Thymus (tissue), 11 donors: ENCODE results near the gene RPSA. TPM values are rescaled to one million over a fixed set of nuclear protein-coding genes. Genes with fewer than 3 reads are reported as not detected.

Source experiments
- DNase-seq, 9 donors: peaks; one replicate each; pipeline ENCODE4 v3.0.0-alpha.2; 2013; ENCODE audit warnings: low spot score in 9 of 9, low read depth in 6 of 9, missing footprints in 1 of 9
- H3K27ac ChIP-seq, 2 donors: one replicate each; pipeline ENCODE4 v1.5.1; 2013; ENCODE audit warnings: control low read depth in 1 of 2, low read depth in 1 of 2, low read length in 1 of 2, mild to moderate bottlenecking in 1 of 2, moderate library complexity in 1 of 2
- H3K27me3 ChIP-seq, 2 donors: one replicate each; pipeline ENCODE4 v1.5.1; 2013; ENCODE audit warnings: low read length in 1 of 2; ENCODE audit not compliant: control insufficient read depth in 2 of 2, insufficient read depth in 1 of 2
- H3K36me3 ChIP-seq, 2 donors: one replicate each; pipeline ENCODE4 v1.5.1; 2013; ENCODE audit warnings: low read length in 1 of 2, mild to moderate bottlenecking in 1 of 2, moderate library complexity in 1 of 2; ENCODE audit not compliant: control insufficient read depth in 2 of 2, insufficient read depth in 2 of 2
- H3K4me1 ChIP-seq, 2 donors: one replicate each; pipeline ENCODE4 v1.5.1; 2013; ENCODE audit warnings: low read length in 2 of 2; ENCODE audit not compliant: control insufficient read depth in 2 of 2, insufficient read depth in 2 of 2
- H3K4me3 ChIP-seq, 2 donors: one replicate each; pipeline ENCODE4 v1.5.1; 2013; ENCODE audit warnings: low read length in 2 of 2, control low read depth in 1 of 2, mild to moderate bottlenecking in 1 of 2
- H3K9me3 ChIP-seq, 2 donors: one replicate each; pipeline ENCODE4 v1.5.1; 2013; ENCODE audit warnings: low read length in 1 of 2, mild to moderate bottlenecking in 1 of 2; ENCODE audit not compliant: control insufficient read depth in 2 of 2, insufficient read depth in 1 of 2
- WGBS: extraction: QIAGEN DNeasy Blood & Tissue Kit; methylation state at CpG from one replicate; pipeline ENCODE4 v1.1.7; 2013; 5-methylcytosine and 5-hydroxymethylcytosine counted together
- polyA plus RNA-seq: library from polyadenylated mRNA; stranded (reverse); fragments of 200-250 nt; gene quantifications from one replicate; pipeline ENCODE4 v1.2.3, GENCODE V29; 2013
- total RNA-seq: library from RNA; stranded (reverse); fragments of 120-200 nt; gene quantifications from one replicate; pipeline ENCODE4 v1.2.4, GENCODE V29; 2013
- donor health status: healthy.

The RPSA gene
- total and polyA plus RNA-seq, 2 donors = 1,490 to 2,152 TPM

DNA sequence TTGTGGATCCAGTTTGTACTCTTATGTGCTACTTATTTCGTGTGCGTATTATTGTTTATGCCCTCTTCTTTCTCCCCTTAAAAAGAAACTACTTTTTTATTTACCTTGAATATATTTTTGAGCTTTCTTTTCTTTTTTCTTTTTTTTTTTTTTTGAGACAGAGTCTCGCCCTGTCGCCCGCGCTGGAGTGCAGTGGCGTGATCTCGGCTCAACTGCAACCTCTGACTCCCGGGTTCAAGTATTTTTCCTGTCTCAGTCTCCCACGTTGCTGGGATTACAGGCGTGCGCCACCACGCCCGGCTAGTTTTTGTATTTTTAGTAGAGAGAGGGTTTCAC lies 21.9 kb upstream of the RPSA start:
- Histone ChIP-seq H3K36me3 (peaks cover 13 to 14% of the 10 kb centered on the region in 2 donors), H3K27ac (no peak overlapping the region), H3K9me3 (no peaks in the 10 kb centered on the region), H3K4me3 (peak overlapping the region; percentile 52 to 62), H3K4me1 (peaks cover 16 to 31% of the 10 kb centered on the region in 2 donors), H3K27me3 (no peaks in the 10 kb centered on the region)
- DNase-seq = no peak
- 86% methylated on average over 14 of the region's 14 CpGs for WGBS

DNA sequence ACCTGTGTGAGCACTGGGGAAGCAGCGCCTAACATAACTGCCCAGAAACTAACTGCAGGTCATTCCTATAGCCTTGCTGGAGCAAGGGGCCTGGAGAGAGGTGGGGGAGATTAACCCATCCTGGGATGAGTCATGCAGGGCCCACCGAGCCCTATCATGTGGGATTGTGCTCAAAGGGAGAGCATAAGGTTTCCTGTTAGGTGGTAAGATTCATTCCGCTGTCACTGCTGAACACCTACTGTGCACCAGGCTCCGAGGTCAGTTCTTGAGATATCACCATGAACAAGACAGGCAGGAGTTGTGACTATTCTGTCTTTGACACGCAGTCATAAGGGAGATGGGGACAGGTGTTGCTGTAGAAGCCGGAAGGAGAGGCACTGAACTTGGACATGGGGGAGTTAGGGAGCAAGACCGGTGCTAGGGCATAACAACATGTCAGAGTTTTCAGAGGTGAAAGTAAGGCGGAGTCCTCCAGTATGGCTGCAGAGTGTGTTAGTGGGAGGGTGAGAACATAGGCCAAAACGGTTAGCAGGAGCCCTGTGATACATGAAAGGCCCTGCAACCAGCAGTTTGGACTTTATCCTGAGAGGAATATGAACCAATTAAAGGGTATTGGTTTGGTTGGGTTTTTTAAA lies 20.9 kb upstream of the RPSA start:
- no peak for DNase-seq
- H3K27me3 ChIP-seq = no peaks in the 10 kb centered on the region
- H3K4me3 ChIP-seq = no peak overlapping the region
- peaks cover 16 to 23% of the 10 kb centered on the region in 2 donors for H3K4me1 ChIP-seq
- no peak overlapping the region for H3K27ac ChIP-seq
- peaks cover 20 to 22% of the 10 kb centered on the region in 2 donors for H3K36me3 ChIP-seq
- 79% methylated on average over 9 of the region's 9 CpGs for WGBS
- no peaks in the 10 kb centered on the region for H3K9me3 ChIP-seq

DNA sequence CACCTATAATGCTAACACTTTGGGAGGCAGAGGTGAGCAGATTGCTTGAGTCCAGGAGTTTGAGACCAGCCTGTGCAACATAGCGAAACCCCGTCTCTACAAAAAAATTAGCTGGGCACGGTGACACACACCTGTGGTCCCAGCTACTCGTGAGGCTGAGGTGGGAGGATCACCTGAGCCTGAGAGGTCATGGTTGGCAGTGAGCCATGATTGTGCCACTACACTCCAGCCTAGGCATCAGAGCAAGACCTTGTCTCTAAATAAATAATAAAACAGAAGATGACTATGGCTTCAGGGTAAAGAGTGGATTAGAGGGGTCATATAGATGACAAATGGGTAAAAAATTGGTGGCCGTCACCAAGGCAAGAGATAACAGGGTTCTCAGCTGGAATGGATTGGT lies 20.2 kb upstream of the RPSA start:
- WGBS = 77% methylated on average over 5 of the region's 5 CpGs
- Histone ChIP-seq H3K4me1 (peaks cover 16 to 23% of the 10 kb centered on the region in 2 donors), H3K27me3 (no peaks in the 10 kb centered on the region), H3K9me3 (no peaks in the 10 kb centered on the region), H3K27ac (no peak overlapping the region), H3K36me3 (peaks cover 26 to 30% of the 10 kb centered on the region in 2 donors), H3K4me3 (no peak overlapping the region)
- DNase-seq = no peak

DNA sequence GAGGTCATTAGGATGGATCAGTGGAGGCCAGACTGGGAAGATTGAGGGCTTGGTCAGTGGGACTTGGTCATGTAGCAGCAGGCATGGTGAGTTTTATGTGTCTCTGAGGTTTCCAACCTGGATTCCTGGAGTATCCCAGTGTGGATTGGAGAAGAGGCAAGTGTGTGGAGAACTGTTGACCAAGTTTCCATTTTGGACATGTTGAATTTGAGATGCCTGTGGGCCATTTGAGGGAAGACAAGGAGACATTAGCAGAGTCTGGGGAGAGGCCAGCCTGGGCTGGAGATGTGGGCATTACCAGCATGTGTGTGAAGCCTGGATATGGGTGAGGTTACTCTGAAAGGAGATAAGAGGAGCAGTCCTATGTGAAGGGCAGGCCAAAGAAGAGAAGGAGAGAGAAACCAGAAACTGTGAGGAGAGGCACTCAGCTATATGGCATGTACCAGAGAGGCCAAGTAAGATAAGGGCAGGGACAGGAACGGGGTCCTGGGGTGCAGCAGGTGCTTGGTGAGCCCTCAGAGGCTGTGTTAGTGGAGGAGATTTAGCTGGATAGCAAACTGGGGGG lies 19.0 kb upstream of the RPSA start:
- peaks cover 36 to 41% of the 10 kb centered on the region in 2 donors for H3K36me3 ChIP-seq
- DNase-seq = no peak
- no peak overlapping the region for H3K4me3 ChIP-seq
- WGBS = 93% methylated on average over 1 of the region's 1 CpG
- peaks cover 15 to 22% of the 10 kb centered on the region in 2 donors for H3K4me1 ChIP-seq
- peak overlapping the region in 1 of 2 donors; percentile 5 for H3K27ac ChIP-seq
- H3K27me3 ChIP-seq = no peaks in the 10 kb centered on the region
- H3K9me3 ChIP-seq = no peaks in the 10 kb centered on the region

DNA sequence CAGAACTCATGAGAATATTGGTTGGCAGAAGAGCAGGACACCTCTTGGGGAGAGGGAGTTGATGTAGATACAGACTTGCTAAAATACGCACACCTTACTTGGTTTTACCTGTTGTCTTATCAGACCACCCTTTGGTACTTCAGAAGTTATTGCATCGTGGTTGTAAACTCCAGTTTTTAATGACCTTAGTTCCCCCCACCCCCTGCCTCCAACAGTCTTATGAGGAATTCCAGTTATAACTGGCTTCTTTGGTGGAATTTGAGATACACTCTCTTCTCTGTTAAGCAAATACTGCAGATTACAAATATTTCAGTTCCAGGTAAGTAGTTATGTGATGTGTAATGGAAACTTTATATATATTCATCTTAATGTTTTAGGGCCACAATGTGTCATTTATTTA lies 18.4 kb upstream of the RPSA start:
- no peak for DNase-seq

DNA sequence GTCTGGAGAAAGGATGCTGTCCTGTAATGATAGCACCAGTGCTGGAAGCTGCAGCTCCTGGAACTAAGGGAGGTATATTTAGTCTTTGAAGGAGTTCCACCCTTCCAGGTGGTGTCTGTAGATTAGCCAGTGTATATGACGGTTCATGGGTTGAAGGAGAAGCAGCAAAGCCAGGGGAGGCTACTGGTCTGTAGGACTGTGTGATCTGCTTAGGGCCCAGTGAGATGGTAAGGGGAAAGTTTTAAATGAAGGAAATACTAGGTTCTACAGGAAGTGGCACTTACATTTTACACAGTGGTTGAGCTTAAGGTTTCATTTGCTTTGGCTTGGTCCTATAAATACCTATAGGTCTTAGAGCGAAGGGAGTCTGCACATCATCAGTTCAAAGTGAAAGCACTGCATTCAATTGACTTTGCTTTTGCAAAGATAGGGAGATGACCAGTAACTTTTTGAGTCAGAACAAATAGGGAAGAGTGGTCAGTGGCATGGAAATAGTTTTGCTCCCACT lies 17.7 kb upstream of the RPSA start:
- no peak for DNase-seq
- WGBS = 90% methylated on average over 2 of the region's 2 CpGs
- Histone ChIP-seq H3K36me3 (peaks cover 44 to 54% of the 10 kb centered on the region in 2 donors), H3K4me1 (peaks cover 11 to 16% of the 10 kb centered on the region in 2 donors), H3K4me3 (no peak overlapping the region), H3K9me3 (no peaks in the 10 kb centered on the region), H3K27ac (no peak overlapping the region), H3K27me3 (no peaks in the 10 kb centered on the region)

More for the DNA sequence above, 18.4 kb upstream of the RPSA start:
- Histone ChIP-seq H3K9me3 (no peaks in the 10 kb centered on the region), H3K4me1 (peaks cover 11 to 16% of the 10 kb centered on the region in 2 donors), H3K27me3 (no peaks in the 10 kb centered on the region), H3K36me3 (peaks cover 43 to 47% of the 10 kb centered on the region in 2 donors), H3K4me3 (no peak overlapping the region), H3K27ac (peak overlapping the region in 1 of 2 donors; percentile 5)
- 98% methylated on average over 2 of the region's 2 CpGs for WGBS

DNA sequence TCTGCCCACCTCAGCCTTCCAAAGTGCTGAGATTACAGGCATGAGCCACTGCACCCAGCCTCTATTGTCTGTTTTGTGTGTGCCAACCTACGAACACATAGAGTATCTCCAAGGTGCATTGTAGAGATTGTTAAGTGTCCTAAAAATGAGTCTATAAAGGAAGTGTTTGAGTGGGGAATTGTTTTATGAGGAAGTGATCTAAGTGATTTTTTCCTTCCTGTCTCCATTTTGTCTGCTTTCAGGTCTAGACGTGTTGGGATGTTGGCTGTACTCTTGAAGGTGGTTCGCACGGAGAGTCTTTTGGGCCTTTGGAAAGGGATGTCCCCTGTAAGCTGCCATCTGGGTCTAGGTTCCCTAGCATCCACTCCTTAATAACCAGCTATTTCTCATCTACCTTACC lies 16.3 kb upstream of the RPSA start:
- no peak overlapping the region for H3K4me3 ChIP-seq
- peaks cover 50 to 68% of the 10 kb centered on the region in 2 donors for H3K36me3 ChIP-seq
- peaks cover 7 to 9% of the 10 kb centered on the region in 2 donors for H3K4me1 ChIP-seq
- 94% methylated on average over 4 of the region's 4 CpGs for WGBS
- no peaks in the 10 kb centered on the region for H3K27me3 ChIP-seq
- DNase-seq = no peak
- H3K9me3 ChIP-seq = no peaks in the 10 kb centered on the region
- no peak overlapping the region for H3K27ac ChIP-seq

DNA sequence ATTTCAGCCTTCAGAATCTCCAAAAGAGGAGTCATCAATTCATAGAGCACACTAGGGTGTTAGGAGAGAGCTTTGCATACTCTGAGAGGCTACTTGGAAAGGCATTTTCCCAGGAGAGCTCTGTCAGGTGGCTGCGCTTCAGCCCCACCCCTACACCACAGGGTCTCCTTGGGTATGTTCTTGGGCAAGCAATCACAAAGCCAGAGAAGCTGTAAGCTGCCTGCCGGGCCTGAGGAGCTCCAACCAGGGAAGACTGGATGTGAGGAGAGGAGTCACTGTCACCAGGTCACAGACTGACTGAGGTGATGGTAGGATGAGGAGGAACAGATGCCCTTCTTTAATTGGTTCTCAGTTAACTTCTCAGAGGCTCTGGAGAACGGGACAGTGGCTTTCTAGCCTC lies 9.8 kb upstream of the RPSA start:
- Histone ChIP-seq H3K27ac (no peak overlapping the region), H3K4me3 (no peak overlapping the region), H3K27me3 (no peaks in the 10 kb centered on the region), H3K36me3 (peaks cover 47 to 77% of the 10 kb centered on the region in 2 donors), H3K9me3 (no peaks in the 10 kb centered on the region), H3K4me1 (no peaks in the 10 kb centered on the region)
- WGBS = 97% methylated on average over 3 of the region's 3 CpGs
- no peak for DNase-seq

DNA sequence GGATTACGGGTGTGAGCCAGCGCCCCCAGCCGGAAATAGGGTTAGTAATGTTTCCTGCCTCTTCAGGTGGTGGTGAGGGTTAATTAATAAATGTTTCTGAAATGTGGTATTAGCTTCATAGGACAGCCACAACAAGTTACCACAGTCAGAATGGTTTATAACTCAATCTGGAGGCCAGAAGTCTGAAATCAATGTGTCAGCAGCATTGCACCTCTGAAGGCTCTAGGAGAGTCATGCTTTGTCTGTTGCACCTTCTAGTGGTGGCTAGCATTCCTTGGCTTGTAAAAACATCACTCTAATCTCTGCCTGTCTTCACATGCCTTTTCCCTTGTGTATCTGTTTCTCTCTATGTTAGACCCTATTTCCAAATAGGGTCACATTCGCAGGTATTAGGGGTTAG lies 7.8 kb upstream of the RPSA start:
- Histone ChIP-seq H3K27ac (no peak overlapping the region), H3K9me3 (no peaks in the 10 kb centered on the region), H3K4me3 (no peak overlapping the region), H3K27me3 (no peaks in the 10 kb centered on the region), H3K36me3 (peaks cover 33 to 61% of the 10 kb centered on the region in 2 donors), H3K4me1 (no peaks in the 10 kb centered on the region)
- no peak for DNase-seq
- WGBS = 85% methylated on average over 4 of the region's 4 CpGs
